GM23248 (cell line): Measurements from ENCODE around the gene RNF145. TPM values are rescaled to one million over a fixed set of nuclear protein-coding genes. Genes with fewer than 3 reads are reported as not detected.
A peak's percentile ranks its signal among the peaks of the same experiment; 100 is the strongest.

Experiments
- DNase-seq: peaks from one replicate; pipeline ENCODE4 v3.0.0-alpha.2; 2015
- H2AFZ ChIP-seq: fragments of 200-600 bp; sonication (generic); 2 replicates; pipeline ENCODE4 v1.6.1; 2016; ENCODE audit warnings: antibody characterized with exemption
- H3F3A ChIP-seq: fragments of 200-600 bp; sonication (generic); 2 replicates; pipeline ENCODE4 v1.6.1; 2016; ENCODE audit warnings: mild to moderate bottlenecking, antibody characterized with exemption, mixed run types; ENCODE audit not compliant: insufficient read depth
- H3K27ac ChIP-seq: fragments of 200-600 bp; sonication (generic); 2 replicates; pipeline ENCODE4 v1.5.1; 2016; ENCODE audit warnings: mild to moderate bottlenecking
- H3K27me3 ChIP-seq: fragments of 200-600 bp; sonication (generic); replicated peaks from 2 replicates; pipeline ENCODE4 v1.6.1; 2016; ENCODE audit warnings: mild to moderate bottlenecking; ENCODE audit not compliant: insufficient read depth
- H3K36me3 ChIP-seq: fragments of 200-600 bp; sonication (generic); 2 replicates; pipeline ENCODE4 v1.6.1; 2016; ENCODE audit warnings: low read depth, mild to moderate bottlenecking
- H3K4me1 ChIP-seq: fragments of 200-600 bp; sonication (generic); 2 replicates; pipeline ENCODE4 v1.6.1; 2016; ENCODE audit warnings: mild to moderate bottlenecking; ENCODE audit not compliant: insufficient read depth
- H3K4me2 ChIP-seq: fragments of 200-600 bp; sonication (generic); one replicate; pipeline ENCODE4 v1.6.1; 2016; ENCODE audit warnings: mild to moderate bottlenecking; ENCODE audit not compliant: unreplicated experiment
- H3K4me3 ChIP-seq: fragments of 200-600 bp; sonication (generic); 2 replicates; pipeline ENCODE4 v1.5.1; 2016; ENCODE audit warnings: mild to moderate bottlenecking
- H3K79me2 ChIP-seq: fragments of 200-600 bp; sonication (generic); 2 replicates; pipeline ENCODE4 v1.6.1; 2016; ENCODE audit warnings: mild to moderate bottlenecking; ENCODE audit not compliant: insufficient read depth
- H3K9ac ChIP-seq: fragments of 200-600 bp; sonication (generic); 2 replicates; pipeline ENCODE4 v1.6.1; 2016; ENCODE audit warnings: mild to moderate bottlenecking
- H3K9me2 ChIP-seq: fragments of 200-600 bp; sonication (generic); 2 replicates; pipeline ENCODE4 v1.6.1; 2016; ENCODE audit warnings: mixed run types, mild to moderate bottlenecking, moderate library complexity; ENCODE audit not compliant: insufficient read depth
- H3K9me3 ChIP-seq: fragments of 200-600 bp; sonication (generic); one replicate; pipeline ENCODE4 v1.6.1; 2017; ENCODE audit warnings: low read depth
- H4K20me1 ChIP-seq: fragments of 200-600 bp; sonication (generic); 2 replicates; pipeline ENCODE4 v1.6.0; 2016; ENCODE audit not compliant: insufficient read depth
- EZH2 ChIP-seq: fragments of 200-600 bp; sonication (generic); IDR thresholded peaks from 2 replicates; pipeline ENCODE4 v1.6.1; 2018; ENCODE audit warnings: antibody characterized with exemption, mild to moderate bottlenecking; ENCODE audit not compliant: insufficient read depth, poor library complexity, severe bottlenecking
- EZH2phosphoT487 ChIP-seq: fragments of 200-600 bp; sonication (generic); IDR thresholded peaks from 2 replicates; pipeline ENCODE4 v1.6.1; 2018; ENCODE audit warnings: antibody characterized with exemption, moderate library complexity, mild to moderate bottlenecking, low read depth; ENCODE audit not compliant: insufficient read depth
- WGBS, 2 experiments: methylation state at CpG; one replicate each; pipeline ENCODE4 v1.1.6; 2015 to 2017; ENCODE audit warnings: low lambda C conversion rate in 2 of 2, low coverage in 1 of 2; ENCODE audit errors: missing lambda C conversion rate in 2 of 2; 5-methylcytosine and 5-hydroxymethylcytosine counted together
- in situ Hi-C: fragments of 300-500 bp; cut with MboI; formaldehyde crosslinking; loops from 2 replicates; pipeline ENCODE4 v1.15.0; 2020
- polyA plus RNA-seq: library from polyadenylated mRNA; unstranded; fragments of >200 nt; fragmentation: Nextera tagmentation; extraction: Ambion mirVana; gene quantifications from 2 replicates; pipeline ENCODE4 v1.2.1, GENCODE V29; 2016
- total RNA-seq: library from RNA; depleted of rRNA; stranded (reverse); fragments of >200 nt; shearing (Covaris generic); gene quantifications from 2 replicates; pipeline ENCODE4 v1.2.3, GENCODE V29; 2014

The RNF145 gene
- total and polyA plus RNA-seq, 2 experiments from 2014 or later, result 9.2 to 38.7 TPM

- Histone ChIP-seq H3K27ac (no peak overlapping the region), H3K9me2 (no peaks in the 10 kb centered on the region), H3K4me3 (no peak overlapping the region), H3K9ac (no peak overlapping the region), H3K4me1 (0 out of 2 replicates have a peak, but pooled peaks cover 6% of the 10 kb centered on the region), H3K27me3 (no peaks in the 10 kb centered on the region), H3K9me3 (no peaks in the 10 kb centered on the region), H3K4me2 (no peak overlapping the region), H3K36me3 (no peaks in the 10 kb centered on the region), H3F3A (no peaks in the 10 kb centered on the region), H4K20me1 (no peaks in the 10 kb centered on the region), H2AFZ (no peak overlapping the region), H3K79me2 (no peaks in the 10 kb centered on the region)
- 62 to 83% methylated on average over 2 of the region's 2 CpGs for WGBS, 2 experiments
- in situ Hi-C loops, result no loop called here
- TF ChIP-seq EZH2, result no peak
- no peak for TF ChIP-seq EZH2phosphoT487
- peak; percentile 9 for DNase-seq
Observed at GRCh38 chr5:159216454-159216853, 7.1 kb upstream of the RNF145 start.

GRCh38 chr5:159215886-159216285, 6.5 kb upstream of the RNF145 start:
- 94 to 98% methylated on average over 3 of the region's 3 CpGs for WGBS, 2 experiments
- Histone ChIP-seq H3F3A (no peaks in the 10 kb centered on the region), H3K9me3 (no peaks in the 10 kb centered on the region), H3K4me2 (no peak overlapping the region), H3K4me3 (no peak overlapping the region), H3K9ac (no peak overlapping the region), H3K27me3 (no peaks in the 10 kb centered on the region), H3K79me2 (no peaks in the 10 kb centered on the region), H3K4me1 (0 out of 2 replicates have a peak, but pooled peaks cover 6% of the 10 kb centered on the region), H4K20me1 (no peaks in the 10 kb centered on the region), H3K27ac (no peak overlapping the region), H2AFZ (no peak overlapping the region), H3K9me2 (no peaks in the 10 kb centered on the region), H3K36me3 (no peaks in the 10 kb centered on the region)
- DNase-seq, result no peak
- in situ Hi-C loops, result no loop called here
- no peak for TF ChIP-seq EZH2
- no peak for TF ChIP-seq EZH2phosphoT487

GRCh38 chr5:159214486-159215271, 5.3 kb upstream of the RNF145 start:
- Histone ChIP-seq H3F3A (no peaks in the 10 kb centered on the region), H3K9me2 (no peaks in the 10 kb centered on the region), H3K4me3 (no peak overlapping the region), H3K27me3 (no peaks in the 10 kb centered on the region), H3K36me3 (no peaks in the 10 kb centered on the region), H3K9ac (no peak overlapping the region), H3K27ac (no peak overlapping the region), H3K4me2 (no peak overlapping the region), H3K4me1 (0 out of 2 replicates have a peak, but pooled peaks cover 6% of the 10 kb centered on the region), H2AFZ (no peak overlapping the region), H3K9me3 (no peaks in the 10 kb centered on the region), H3K79me2 (no peaks in the 10 kb centered on the region), H4K20me1 (no peaks in the 10 kb centered on the region)
- DNase-seq, result no peak
- in situ Hi-C loops, result no loop called here
- TF ChIP-seq EZH2 (no peak), EZH2phosphoT487 (no peak)
- 68 to 76% methylated on average over 2 of the region's 2 CpGs for WGBS, 2 experiments

- 91% methylated on average over 7 of the region's 7 CpGs for WGBS, 2 experiments
- no peak overlapping the region for H3K4me2 ChIP-seq
- no peak overlapping the region for H3K9ac ChIP-seq
- in situ Hi-C loops, result no loop called here
- no peaks in the 10 kb centered on the region for H3K9me3 ChIP-seq
- TF ChIP-seq EZH2, result no peak
- no peak for TF ChIP-seq EZH2phosphoT487
- H3K4me1 ChIP-seq, result no peaks in the 10 kb centered on the region
- no peak for DNase-seq
- H3F3A ChIP-seq, result peaks cover under 1% of the 10 kb centered on the region; the same call in 1 of the 2 replicates
- H4K20me1 ChIP-seq, result no peaks in the 10 kb centered on the region
- no peaks in the 10 kb centered on the region for H3K36me3 ChIP-seq
- H3K4me3 ChIP-seq, result no peak overlapping the region
- no peaks in the 10 kb centered on the region for H3K27me3 ChIP-seq
- no peak overlapping the region for H3K27ac ChIP-seq
- peaks cover 13% of the 10 kb centered on the region for H3K79me2 ChIP-seq
- no peaks in the 10 kb centered on the region for H3K9me2 ChIP-seq
- H2AFZ ChIP-seq, result no peak overlapping the region
Observed at GRCh38 chr5:159212657-159213462, 3.5 kb upstream of the RNF145 start.
